Left forelimb (tissue), 1 donor: ENCODE data around the gene SIX2.

Experiments
- DNase-seq: peaks from one replicate; pipeline ENCODE4 v3.0.0-alpha.2; 2018; ENCODE audit warnings: low spot score

Gene SIX2

DNA sequence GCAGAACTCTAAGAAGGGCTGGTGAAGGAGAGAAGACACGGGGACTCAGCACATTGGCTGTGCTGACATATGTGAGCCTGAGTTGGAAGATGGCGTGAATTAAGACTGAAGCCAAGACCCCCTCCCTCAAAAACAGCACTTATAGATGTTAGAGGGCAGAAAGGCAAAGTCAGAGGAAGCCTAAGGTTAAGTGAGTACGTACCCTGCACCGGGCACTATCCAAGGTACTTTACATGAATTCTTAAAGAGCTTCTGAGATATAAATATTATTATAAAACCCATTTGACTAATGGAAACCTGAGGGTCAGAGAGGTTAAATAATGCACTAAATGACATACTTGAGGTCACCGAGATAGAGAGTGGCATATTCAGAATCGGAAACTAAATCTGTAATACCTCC is 42.2 kb downstream of the SIX2 start:
- DNase-seq = no peak

DNA sequence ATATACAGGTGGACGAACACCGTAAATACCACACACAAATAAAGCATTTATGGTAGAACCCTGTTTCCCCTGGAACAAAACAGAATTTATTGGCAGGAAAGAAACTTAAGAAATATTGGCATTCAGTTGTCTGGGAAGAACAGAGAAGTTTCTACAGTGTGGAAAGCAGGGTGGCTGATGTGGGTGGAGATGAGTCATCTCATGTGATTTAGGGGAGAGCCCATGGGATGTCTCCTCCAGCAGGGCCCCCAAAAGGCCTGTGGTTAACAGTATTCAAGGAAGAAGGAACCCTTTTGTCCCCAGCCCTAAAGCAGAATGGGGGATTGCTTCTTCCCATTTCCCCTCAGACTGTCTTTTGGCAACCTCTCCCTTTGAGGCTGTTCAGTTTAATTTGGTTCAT is 43.6 kb downstream of the SIX2 start:
- DNase-seq = no peak

DNA sequence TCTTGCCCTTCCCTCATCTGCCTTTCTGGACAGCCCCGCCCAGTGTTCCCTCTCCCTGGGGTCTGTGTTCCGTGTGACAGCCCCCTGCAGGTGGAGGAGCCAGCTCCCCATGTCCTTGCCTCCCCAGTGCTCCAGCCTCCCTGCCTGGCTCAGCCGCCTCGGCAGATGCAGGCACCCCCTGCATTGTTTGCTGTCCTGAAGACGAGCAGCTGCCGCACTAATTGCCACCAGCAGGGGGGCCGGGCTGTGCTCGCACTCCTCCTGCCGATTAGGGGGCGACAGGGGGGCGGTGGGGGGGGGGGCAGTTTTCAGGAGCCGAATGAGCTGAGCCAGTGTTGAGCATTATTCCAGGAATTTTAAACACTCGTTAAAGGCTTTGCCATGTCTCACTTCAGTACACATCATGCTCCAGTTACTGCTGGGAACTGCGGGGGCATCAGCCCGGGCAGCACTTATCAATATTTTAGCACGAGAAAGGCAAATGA is 44.5 kb downstream of the SIX2 start:
- no peak for DNase-seq

DNA sequence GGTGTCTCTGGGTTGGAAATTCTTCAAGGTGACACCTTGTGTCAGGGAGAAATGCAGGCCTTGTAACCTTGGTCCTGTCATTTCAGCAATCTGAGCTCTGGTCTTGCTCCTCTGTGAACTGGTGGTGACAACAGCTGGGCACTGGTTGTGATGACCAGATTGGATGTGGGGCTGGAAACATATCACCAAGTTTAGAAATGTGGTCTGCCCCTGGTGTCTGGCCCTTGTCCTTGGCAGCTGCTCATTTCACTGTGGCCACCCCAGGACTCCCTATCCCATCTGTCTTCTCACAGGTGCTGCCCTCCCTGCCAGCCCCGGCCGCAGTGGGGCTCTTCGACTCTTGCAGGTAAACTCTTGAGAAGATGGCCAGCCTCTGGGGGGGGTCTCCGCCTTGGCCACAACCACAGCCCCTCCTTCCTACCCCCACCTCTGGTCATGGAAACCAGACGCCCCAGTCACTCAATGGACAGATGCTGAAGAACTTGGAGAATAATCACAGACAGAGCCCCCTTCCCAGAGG is 47.0 kb downstream of the SIX2 start:
- no peak for DNase-seq

DNA sequence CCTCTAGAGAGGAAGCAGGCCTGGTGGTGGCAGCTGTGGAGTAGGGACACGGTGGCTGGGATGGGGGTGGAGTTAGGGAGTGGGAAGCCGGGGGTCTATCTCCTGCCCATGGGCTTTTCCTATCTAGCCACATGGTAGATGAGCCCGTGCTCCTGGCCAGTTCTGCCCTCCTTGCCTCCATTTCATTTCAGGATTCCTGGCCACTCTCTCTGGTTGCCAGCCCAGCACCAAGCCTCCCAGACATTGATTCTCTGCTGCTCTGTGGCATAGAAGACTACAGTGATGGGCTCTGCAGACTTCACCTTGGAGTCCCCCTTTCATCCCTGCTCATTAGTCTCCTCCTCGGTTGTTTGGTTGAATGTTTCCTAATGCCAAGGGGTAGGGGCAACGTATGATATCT is 48.4 kb downstream of the SIX2 start:
- no peak for DNase-seq

DNA sequence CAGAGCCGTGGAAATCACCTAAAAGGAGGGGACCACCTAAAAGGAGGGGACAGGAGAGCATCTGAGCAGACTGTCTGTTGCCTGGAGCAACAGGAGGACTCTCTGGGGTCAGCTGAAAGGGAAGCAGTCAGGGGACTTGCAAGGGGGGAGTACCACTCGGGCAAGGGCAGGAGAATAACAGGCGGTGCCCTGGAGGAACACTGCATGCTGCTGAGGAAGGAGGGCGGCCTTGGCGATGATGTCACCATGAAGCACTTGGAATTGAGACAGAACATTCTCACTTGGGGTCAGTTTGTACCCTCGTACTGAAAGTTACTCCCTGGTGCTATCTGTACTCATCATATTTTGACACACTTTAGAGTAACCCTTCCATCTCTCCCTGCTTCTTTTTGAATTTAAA is 49.4 kb downstream of the SIX2 start:
- DNase-seq = no peak

DNA sequence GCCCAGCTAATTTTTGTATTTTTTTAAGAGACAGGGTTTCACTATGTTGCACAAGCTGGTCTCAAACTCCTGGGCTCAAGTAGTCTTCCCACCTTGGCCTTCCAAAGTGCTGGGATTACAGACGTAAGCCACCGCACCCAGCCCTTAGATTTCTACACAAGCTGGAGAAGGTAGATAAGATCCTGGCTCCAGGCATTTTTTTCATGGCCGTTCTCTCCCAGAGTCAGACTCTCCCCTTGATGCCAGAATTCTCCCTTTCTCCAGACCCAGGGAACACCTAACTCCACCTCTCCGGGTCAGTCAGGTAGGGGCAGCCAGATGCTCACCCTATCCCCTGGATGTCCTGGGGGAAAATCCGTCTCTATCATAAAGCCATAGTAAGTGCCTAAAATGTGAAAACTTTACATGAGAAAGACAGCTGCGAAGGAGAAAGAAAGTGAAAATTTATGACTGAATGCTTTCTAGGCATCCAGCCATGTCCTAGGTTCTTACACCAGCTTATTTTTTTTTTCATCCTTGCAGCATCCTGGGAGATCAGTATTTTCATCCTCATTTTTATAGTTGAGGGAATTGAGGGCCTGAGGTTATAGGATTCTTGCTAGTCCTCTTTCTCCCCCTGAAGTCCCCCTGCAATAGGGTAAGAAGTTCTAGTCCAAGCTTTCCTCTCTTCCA is 51.5 kb downstream of the SIX2 start:
- no peak for DNase-seq

DNA sequence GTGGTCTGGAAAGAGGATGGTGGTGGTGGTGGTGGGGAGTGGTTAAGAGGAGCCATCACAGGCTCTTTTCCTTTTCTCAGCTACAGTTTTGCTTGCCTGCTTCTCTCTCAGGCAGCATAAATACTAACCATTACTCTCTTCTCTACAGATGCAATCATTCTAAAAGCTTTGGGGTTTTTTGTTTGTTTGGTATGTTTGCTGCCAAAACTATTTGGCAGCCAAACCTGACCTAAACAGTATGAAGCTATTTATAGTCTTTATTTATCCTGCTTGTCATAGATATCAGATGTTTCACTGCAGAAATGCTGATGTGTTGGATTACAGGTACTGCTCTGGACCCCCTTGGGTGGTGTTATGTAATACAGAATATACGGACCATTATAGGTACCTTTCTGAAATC is 52.4 kb downstream of the SIX2 start:
- no peak for DNase-seq

DNA sequence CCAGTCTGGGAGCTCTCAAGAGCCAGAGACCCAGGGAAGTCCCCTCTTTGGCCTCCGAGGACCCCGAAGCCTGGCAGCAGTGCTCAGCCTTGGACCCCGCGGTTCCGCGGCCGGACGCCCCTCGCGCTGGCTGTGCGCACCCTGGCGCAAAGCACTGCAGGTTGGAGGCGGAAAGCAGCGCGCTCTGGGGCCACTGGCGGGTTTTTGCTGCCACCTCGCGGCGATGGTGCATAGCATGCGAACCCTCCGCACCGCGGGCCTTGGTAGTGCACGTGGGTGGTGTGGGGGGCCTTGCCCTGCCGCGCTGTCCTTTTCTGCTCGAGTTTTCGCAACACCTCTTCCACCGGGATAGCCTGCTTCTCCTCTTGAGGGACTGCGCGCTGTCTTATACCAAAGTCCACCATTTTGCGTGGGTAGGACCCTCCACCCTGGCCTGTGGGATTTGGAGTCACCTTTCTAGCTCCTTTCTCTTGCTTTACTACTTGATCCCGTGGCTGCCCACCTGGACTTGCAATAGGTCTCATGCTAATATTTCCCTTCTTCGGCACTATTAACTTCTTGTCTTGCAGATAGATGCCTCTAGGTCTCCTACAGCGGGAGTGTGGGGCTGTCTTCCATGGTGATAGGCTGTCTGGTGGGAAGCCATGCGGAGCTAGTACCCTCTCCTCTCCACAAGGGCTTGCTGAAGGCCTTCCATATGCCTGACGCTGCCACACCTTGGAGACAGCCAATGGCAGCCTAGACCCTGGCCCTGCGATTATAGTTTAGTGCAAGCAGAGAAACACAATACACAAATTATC is 53.5 kb downstream of the SIX2 start:
- DNase-seq = peak; percentile 84
